ENCODE measurements around the gene GLIS1.

The GLIS1 gene

DNA sequence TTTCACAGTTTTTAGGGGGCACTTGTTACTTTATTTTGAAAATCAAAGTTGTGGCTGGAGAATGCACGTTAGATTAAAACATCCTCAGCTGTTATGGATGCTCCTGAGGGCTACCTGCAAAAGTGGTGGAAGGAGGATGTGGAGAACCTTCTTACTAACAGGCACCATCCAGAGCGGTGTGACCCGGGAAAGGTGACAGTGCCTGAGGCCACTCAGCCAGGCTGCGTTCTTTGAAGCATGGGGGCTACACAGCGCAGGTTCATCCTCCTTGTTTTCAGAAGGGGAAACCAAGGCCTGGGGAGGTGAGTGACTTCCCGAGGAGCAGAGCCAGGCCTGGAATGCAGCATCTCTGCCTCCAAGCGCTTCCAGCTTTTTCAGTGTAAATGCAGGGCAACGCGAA, 255.8 kb downstream of the GLIS1 start:
- DNase-seq = no peak

DNA sequence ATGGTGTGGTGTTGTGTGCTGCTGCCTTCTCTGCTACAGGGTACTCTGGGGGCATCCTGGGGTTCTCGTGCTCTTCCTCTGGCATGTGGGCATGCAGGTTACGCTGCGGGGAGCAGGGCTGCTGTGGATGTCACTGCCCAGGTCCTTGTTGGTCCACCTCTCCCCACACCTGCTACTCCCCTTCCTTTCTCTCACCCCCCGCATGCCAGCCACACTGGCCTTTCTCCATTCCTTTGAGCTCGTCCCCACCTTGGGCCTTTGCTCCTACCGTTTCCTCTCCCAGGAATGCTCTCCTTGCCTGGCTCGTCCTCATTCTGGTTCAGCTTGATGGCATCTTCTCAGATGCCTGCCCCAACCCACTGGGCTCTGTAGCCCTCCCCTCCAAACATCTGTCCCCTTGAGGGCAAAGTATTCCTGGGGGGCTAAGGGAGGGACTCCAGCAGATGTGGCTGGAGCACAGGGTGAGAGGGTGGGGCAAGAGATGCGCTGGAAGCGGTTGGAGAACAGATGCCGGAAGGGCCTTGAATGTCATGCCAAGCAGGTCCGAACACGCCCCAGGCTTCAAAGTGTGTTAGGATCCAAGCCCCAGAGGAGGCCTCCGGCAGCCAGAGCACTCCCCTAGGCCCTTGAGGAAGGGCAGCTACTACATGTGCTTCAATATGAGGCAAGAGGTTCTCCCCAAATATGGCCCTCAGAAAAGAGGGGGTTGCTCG, 256.4 kb downstream of the GLIS1 start:
- DNase-seq = no peak

DNA sequence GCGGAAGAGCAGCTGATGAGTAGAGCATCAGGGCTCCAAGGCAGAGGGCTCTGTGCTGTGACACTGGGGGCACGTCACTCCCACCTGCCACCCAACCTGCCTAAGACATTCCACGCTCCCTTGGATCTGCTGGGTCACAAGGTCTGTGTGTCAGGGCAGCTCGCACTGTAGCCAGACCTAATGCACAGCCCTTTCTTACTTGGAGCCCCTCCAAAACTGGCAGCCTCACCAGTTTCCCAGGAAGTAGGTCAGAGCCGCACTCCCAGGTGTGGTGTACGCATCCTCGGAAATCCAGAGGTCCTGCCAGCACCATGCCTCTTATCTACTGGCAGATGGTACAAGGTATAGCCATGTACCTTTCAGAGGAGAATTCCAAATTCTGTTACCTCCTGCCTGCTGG, 257.5 kb downstream of the GLIS1 start:
- DNase-seq = no peak

DNA sequence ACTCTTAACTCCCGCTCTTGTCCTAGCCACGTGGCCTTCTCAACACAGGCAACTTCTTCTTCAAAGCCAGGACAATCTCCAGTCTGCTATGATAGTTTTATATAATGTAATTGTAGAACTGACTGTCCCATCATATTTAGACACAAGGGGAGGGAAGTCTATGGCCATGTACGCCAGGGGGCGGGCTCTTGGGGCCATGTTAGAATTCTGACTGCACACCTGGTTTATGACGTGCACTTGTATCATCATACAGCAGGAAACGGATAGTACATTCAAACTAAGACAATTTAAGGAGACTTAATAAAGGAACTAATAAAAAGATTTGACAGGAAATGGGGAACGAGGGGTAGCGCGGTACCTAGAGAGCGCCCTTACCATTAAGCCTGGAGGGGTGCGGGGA, 258.3 kb downstream of the GLIS1 start:
- DNase-seq = no peak

DNA sequence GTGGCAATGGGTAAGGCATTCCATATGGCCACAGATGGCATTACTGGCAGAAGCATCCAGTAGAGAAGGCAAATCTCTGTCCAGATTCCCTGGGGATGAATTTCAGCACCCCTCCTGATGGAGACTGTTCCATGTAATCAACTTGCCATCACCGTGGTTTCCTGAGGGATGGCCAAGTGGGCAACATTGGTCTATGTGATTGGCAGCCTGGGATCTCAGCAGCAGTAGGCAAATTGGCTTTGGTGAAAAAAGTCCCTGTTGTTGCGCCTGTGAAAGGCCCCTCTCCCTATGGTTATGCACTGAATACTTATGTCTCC, 260.5 kb downstream of the GLIS1 start:
- DNase-seq = no peak

DNA sequence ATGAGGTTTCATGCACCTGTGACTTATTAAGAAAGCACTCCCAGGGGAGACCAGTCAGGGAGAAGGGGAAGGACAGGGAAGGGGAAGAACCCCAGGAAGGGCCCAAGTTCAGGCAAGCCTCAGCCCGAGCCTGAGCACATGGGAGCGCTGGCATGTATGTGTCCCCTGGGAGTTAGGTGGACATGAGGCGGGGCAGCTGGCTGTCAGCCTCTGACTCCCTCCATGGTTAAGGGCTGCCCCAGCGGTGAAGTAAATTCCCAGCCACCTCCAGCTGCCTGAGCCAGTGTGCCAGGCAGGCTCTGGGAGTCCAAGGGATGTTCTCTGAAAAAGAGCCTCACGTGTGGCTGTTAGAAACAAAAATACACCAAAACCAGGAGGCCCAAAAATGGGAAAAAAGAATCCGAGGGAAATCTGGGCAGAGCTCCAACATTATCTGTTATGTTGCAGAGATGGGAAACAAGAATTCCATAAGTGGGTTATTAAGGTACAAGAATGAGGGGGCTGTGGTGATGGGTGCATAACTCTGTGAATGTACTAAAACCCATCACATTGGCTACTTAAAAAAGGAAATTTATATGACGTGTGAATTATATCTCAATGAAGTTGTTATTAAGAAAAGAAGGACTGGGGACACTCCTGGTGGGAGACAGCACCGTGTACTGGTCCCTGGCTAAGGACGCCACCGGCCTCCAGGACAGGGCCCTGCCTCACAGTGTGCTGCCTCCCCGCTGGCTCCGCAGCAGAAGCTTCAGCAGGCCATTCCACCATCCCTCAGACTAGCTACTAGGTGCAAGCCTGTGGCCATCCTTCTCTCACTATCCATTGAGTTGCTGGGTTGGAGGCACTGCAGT, 261.1 kb downstream of the GLIS1 start:
- DNase-seq = no peak

DNA sequence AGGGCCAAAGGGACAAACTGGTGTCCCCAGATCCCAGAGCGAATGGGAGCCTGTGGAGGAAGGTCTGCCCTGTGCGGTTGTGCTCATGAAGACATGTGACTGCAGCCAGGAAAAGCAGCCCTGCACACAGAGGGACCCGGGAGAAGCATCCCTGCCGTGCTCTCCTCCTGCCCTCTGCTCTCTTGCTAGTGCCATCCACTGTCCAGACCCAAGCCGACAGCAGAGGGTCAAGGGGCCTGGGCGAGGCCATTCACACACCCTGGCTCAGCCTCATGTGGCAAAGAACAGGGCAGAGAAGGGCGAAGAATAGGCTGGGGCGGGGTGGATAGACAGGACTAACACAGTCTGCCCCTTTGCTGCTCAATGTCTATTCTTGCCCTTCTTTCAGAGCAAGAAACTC, 262.4 kb downstream of the GLIS1 start:
- no peak for DNase-seq

DNA sequence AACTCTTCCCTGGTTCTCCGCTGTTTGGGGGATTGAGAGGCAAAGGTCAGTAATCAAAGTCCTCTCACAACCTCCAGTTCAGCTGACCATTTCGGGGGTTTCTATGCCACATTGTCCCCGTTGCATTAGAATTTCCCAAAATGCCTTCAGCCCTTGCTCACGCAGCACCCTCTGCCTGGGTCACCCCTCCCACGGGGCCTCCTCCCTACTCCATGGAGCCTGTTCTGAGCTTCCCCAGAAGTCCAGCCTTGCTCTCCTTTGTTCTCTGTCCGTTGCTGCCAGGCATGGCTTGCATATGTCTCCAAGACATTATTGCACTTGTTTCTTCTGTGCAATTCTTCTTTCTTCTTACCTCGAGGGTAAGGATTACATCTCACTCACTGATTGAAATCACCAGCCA, 263.3 kb downstream of the GLIS1 start:
- DNase-seq = no peak

DNA sequence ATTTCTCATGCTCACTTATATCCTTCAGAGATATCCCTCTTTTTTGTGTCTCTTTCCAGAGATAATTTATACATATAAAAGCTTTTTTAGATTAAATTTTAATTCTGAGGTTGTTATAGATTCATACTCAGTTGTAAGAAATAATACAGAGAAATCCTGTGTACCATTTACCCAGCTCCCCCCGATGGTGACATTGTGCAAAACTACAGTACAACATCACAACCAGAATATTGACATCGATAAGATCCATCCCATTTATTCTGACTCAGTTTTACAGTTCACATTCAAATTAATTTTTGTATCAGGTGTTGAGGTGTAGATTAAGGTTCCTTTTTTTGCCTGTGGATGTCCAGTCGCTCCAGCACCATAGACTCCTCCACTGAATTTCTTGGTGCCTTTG, 265.5 kb downstream of the GLIS1 start:
- DNase-seq = no peak

DNA sequence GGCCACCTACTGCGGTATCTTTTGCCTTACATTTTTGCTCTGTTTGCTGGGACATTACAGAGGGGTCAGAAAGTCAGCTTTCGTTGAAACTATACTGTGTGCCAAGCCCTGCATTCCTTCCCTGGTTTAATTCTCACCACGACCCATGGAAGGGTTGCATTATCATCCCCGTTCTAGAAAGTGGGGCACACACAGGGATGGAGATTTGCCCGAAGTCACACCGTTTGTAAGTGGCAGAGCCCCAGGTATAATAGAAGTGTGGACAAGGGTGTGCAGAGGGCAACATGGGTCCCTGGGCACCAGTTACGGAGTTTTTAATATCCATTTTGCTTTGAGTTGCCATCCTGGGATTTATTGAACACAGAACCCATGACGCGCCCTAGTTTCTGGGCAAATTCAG, 268.0 kb downstream of the GLIS1 start:
- DNase-seq = no peak

DNA sequence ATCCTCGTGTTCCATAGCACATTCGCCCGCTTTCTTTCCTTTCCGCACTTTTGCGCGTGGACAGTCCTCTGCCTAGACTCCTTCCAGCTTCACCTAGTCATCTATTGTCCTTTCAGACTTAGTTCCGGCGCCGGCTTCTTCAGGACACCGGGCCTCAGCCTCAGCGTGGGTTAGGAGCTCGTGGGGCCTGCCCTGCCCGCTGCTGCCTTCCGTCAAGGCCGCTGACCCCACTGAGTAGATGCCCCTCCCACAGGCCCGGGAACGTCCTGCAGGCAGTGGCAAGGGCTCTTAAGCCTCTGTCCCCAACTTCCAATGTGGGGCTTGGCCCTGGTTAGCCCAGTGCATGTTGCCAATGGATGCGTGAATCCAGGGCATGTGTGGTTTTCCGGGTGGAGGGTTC, 268.4 kb downstream of the GLIS1 start:
- no peak for DNase-seq

DNA sequence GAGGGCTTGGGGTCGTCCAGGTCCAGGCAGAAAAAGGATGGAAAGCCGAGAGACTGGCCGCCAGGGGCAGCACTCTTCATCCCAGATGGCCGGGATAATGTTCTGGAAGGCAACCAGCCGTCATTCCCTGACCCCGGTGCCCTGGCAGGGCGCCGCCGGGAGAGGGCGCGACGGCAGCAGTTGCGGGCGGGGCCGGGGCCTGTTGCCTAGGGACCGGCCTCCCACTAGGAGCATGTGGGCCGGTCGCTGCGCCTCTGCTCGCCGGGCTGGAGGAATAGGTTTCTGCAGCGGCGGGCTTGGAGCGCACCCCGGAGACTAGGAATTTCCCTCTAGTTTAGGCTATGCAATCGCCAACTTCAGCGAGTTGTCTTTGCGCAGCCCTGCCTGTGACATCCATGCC, 268.8 kb downstream of the GLIS1 start:
- peak; percentile 68 for DNase-seq

DNA sequence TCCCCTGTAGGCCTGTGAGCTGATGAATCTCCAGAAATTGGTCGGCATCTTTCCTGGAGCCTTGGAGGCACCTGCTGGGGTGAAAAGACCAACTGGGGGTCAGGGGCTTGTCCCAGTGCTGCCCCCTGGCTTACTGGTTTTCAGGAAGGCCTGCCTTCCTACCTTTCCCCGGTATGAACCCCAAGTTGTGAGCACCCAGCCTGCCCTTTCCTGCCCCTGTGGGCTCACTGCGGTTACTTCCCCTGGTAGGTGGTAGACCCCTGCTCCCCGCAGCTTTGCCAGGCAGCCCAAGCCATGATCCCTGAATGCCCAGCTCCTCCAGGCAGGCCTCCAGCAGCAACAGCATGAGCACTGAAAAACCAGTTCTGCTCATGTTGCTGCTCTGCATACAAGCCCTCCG, 269.6 kb downstream of the GLIS1 start:
- DNase-seq = no peak

DNA sequence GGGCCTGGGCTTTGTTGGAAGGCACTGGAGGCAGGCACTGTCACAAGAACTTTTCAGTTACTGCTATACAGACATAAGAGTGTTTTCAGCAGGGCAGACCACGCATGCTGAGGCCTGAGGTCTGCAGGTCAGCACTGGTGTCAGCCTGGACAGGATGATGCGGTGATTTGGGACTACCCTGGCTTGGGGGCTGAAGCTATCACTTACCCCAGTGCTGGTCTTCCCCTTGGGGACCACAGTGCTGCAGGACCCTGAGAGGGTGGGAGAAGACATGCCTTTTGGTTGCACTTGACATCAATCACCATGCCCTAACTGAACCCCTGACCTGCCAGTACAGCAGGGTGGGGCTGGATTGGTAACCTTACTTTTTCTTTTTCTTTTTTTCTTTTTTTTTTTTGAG, 270.6 kb downstream of the GLIS1 start:
- no peak for DNase-seq

DNA sequence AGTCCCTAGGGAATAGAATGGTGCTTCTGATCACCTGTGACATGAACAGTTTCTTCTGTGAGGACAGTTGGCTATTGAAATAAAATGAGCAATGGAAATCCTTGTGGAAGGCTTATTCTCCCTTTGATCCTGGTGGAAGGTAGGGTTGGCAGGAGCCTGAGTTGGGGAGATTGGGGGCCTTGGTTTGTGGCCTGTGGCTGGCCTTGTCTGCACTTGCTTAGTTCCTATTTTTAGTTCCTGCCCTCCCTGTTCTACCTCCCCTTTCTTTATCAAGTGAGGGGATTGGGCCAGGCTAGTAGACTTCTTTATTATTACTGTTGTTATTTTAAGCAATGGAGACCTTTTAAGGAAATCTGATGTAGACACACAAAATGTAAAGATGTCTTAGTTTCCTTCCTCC, 271.6 kb downstream of the GLIS1 start:
- DNase-seq = no peak

DNA sequence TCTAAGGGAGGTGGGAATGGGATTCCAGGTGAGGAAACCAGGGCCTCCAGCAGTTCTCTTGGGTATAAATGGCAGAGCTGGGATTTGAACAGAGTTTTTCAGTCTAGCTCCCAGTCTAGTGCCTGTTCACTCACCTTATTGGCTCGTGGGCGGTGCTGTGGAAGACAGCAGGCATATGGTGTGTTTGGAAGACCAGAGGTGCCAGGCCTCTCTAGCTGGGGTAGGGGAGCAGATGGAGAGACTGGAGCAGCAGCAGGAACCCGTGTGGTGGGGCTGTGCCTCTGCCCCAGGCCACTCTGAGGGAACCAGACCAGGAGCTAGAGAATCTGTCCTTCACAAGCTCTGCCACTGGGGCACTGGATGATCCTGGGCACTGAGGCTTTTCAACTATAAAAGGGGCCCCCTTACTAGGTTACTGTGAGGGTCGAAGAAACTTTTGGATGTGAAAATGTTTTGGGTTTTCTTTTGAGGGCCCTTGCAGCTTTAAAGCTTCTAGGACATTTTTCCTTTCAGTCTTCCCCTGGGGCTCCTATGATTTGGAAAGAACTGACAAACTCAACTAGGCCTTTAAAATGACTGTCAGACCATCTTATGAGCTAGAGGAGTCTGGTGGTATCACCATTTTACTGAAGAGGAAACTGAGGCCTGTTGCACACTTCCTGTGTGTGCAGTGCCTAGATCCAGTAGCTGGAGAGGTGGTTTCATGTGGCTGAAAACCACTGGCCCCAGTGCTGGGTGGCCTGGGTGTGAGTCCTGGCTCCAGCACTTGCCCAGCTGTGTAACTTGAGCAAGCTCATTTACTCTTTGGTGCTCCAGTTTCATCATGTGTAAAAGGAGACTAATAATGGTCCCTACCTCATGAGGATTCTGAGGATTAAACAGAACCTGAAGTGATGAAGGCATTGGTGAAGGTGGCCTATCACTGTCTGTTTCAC, 273.7 kb downstream of the GLIS1 start:
- no peak for DNase-seq

DNA sequence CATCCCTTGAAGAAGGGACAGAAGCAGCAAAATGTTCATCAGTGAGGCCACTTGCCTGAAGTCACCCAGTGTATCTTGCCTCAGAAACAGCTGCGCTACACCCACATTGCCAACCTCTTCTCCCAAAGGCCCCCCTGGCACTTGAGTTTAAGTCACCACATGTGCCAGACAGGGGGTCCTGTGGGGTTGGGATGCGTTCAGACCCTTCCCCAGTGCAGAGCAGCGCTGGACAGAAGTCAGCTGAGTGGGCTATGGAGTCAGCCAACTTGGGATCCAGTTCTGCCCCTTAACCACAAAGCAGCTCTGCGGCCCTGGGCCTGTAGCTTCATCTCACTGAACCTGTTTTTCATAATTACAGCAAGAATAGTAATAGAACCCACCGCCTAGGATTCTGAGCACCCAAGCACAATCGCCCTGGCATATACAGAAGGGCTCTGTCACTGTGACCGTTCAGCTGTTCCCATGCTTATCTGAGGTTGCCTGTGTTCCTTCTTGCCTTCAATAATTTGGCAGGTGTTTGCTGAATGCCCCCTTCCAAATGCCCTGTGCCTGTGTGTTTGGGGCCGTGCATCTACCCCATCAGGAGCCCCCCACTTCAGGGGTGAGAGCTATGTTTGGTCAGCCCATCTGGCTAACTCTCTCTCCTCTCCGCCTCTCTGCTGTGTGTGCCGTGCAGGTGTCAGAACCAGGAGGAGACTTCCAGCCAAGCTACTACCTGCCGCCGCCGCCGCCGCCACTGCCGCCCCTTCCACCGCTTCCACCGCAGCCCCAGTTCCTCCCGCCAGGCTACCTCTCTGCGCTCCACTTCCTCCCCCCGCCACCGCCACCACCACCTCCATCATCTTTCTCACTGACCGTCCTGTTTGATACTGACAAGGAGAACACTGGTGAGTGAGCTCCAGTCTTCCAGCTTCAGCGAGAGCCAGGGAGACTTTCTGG, 274.7 kb downstream of the GLIS1 start:
- DNase-seq = no peak

DNA sequence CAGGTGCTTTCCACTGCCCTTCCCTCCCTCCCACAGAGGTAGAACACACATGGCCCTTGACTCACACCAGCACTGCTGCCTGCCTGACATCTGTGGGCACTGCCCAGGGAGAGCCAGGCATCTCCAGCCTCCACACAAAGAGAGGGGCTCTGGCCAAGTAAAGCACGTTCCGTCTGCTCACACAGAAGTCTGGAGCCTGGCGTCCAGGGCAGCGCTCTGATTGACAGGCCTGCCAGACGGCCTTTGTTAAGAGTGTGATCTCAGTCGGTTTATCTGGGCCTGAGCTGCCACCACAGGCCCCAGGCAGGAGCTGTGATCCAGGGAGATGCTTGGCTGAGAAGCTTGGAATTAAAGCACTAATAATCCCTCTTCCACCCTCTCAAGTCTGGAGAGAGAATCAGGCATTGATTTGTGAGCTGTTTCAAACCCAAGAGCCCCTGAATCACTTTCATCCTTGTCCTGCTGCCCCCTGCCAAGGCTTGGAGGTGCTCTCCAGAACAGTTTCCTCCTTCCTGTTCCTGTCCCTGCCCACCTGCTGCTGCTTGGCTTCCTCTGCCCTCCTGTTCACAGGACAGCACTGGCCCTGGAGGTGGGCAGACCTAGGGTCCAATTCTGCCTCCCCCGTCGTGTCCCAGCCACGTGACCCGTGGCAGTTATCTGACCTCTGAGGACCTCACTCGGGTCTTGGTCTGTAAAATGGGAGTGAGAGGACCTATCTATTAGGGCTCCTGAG, 276.0 kb downstream of the GLIS1 start:
- DNase-seq = no peak

DNA sequence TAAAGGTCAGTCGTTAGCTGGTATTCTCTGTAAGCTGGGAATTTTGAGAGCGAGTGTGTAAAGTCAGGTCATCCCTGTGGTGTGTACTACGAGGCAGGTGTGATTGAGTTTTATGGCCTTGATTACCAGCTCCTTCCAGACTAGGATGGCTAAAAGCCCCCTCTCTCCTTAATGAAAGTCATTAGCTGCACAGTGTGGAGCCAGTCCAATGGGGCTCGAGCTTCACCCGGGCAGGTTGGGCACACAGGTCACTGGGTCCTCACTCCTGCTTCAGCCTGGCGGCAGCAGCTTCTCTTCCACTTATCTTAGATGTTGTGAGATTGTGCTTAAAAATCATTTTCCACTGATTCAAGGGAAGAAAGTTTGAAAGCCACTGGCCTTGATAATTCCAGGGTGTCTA, 276.8 kb downstream of the GLIS1 start:
- DNase-seq = no peak

DNA sequence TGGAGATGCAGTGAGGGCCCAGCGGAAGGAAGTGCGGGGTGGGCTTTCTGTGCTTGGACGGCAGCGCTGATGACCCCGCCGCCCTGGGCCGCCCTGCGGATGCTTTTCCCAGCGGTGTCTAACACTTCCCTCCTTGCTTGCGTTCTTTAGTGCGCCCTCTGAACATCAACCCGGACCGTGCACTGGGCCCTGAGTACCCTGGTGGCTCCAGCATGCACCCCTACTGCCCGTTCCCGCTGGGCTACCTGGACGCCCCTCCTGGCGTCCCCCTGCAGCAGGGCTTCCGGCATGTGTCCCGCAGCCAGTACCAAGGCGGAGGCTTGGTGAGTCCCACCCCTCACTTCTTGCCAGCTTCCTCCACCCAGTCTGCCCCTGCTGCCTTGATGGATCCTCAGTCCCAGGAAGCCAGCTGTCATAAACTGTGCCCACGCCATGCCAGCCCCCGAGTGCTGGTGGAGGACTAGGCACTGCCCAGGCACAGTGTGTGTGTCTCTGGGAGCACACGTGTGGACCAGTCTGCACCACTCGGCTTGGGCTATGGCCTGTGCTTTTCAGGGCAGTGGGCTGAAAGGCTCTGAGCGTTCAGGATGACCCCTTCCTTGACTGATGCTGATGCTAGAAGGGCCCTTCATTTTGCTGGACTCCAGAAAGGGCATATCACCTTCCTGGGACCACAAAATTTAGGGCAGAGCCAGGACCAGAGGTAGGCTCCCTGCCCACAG, 277.5 kb downstream of the GLIS1 start:
- no peak for DNase-seq
